Type B pancreatic cell (in vitro differentiated cells): Measurements from ENCODE around the gene GOLGA1. TPM values are rescaled to one million over a fixed set of nuclear protein-coding genes. Genes with fewer than 3 reads are reported as not detected.
A peak's percentile ranks its signal among the peaks of the same experiment; 100 is the strongest.

Experiments used
- DNase-seq: peaks from one replicate; pipeline ENCODE4 v3.0.0; 2021; ENCODE audit warnings: mixed read lengths; ENCODE audit not compliant: unreplicated experiment; ENCODE audit errors: extremely low spot score
- H3K27ac Mint-ChIP-seq: 2 replicates; pipeline ENCODE4 v1.8.0; 2021; ENCODE audit warnings: mild to moderate bottlenecking, mixed read lengths
- H3K27me3 Mint-ChIP-seq: 2 replicates; pipeline ENCODE4 v1.8.0; 2021; ENCODE audit warnings: mixed read lengths
- H3K36me3 Mint-ChIP-seq: 2 replicates; pipeline ENCODE4 v1.8.0; 2021; ENCODE audit warnings: mixed read lengths
- H3K4me1 Mint-ChIP-seq: one replicate; pipeline ENCODE4 v1.8.0; 2021; ENCODE audit warnings: mixed read lengths; ENCODE audit not compliant: unreplicated experiment
- H3K4me3 Mint-ChIP-seq: 2 replicates; pipeline ENCODE4 v1.8.0; 2021; ENCODE audit warnings: mild to moderate bottlenecking, mixed read lengths
- H3K9me3 Mint-ChIP-seq: 2 replicates; pipeline ENCODE4 v1.8.0; 2021; ENCODE audit warnings: mixed read lengths
- total RNA-seq: library from RNA; stranded (reverse); gene quantifications from 2 replicates; pipeline ENCODE4 v1.2.1, GENCODE V29; 2021; ENCODE audit warnings: low replicate concordance
- TF ChIP-seq, protein P1 (sequence below): fragments of 200-600 bp; sonication (generic); conservative IDR thresholded peaks from 2 replicates; pipeline ENCODE4 v1.5.0; 2021; ENCODE audit warnings: antibody characterized with exemption, mild to moderate bottlenecking

Gene GOLGA1
- total RNA-seq, 1 donor from 2014 or later = 18.4 TPM

DNA sequence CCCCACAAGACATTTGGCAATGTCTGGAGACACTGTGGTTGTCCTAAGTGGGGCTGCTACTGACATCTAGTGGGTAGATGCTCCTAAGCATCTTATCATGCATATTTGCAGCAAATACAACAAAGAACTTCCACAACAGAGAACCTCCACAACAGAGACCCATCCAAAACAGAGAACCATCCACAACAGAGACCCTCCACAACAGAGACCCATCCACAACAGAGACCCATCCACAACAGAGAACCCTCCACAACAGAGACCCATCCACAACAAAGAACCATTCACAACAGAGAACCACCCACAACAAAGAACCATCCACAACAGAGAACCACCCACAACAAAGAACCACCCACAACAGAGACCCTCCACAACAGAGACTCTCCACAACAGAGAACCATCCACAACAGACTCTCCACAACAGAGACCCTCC, 46.1 kb downstream of the GOLGA1 start:
- peaks cover 3% of the 10 kb centered on the region for H3K36me3 Mint-ChIP-seq
- TF ChIP-seq, protein P1, sequence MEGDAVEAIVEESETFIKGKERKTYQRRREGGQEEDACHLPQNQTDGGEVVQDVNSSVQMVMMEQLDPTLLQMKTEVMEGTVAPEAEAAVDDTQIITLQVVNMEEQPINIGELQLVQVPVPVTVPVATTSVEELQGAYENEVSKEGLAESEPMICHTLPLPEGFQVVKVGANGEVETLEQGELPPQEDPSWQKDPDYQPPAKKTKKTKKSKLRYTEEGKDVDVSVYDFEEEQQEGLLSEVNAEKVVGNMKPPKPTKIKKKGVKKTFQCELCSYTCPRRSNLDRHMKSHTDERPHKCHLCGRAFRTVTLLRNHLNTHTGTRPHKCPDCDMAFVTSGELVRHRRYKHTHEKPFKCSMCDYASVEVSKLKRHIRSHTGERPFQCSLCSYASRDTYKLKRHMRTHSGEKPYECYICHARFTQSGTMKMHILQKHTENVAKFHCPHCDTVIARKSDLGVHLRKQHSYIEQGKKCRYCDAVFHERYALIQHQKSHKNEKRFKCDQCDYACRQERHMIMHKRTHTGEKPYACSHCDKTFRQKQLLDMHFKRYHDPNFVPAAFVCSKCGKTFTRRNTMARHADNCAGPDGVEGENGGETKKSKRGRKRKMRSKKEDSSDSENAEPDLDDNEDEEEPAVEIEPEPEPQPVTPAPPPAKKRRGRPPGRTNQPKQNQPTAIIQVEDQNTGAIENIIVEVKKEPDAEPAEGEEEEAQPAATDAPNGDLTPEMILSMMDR = peak; percentile 56
- DNase-seq = no peak
- H3K27me3 Mint-ChIP-seq = no peaks in the 10 kb centered on the region
- no peak overlapping the region for H3K4me3 Mint-ChIP-seq
- no peaks in the 10 kb centered on the region for H3K4me1 Mint-ChIP-seq
- no peaks in the 10 kb centered on the region for H3K9me3 Mint-ChIP-seq
- no peak overlapping the region for H3K27ac Mint-ChIP-seq

DNA sequence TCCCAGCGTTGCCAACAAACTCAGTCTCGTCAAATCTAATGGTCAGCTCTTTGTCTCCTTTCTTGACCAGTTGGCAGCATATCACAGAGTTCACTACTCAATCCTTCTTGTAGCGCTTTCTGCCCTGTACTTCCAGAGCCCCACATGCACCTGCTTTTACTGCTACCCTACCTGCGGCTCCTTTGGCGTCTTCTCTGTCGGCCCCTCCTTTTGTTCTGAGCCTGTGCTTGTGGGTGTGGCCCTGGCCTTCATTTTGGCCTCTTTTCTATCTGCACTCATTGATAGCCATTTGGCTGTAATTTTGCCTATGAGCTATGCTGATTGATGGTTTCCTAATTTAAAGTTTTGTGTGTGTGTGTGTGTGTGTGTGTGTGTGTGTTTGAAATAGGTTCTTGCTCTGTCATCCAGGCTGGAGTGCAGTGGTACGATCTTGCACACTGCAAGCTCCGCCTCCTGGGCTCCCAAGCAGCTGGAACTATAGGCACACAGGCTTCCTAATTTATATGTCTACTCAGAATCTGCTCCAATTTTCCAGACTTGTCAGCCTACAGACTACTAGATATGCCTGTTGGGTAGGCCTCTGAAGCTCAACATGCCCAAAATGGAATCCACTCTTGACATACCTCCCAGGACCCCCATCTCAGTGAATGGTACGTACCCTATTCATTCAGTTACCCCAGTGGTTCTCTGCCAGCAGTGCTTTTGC, 46.7 kb downstream of the GOLGA1 start:
- H3K4me3 Mint-ChIP-seq = no peak overlapping the region
- H3K27ac Mint-ChIP-seq = no peak overlapping the region

DNA sequence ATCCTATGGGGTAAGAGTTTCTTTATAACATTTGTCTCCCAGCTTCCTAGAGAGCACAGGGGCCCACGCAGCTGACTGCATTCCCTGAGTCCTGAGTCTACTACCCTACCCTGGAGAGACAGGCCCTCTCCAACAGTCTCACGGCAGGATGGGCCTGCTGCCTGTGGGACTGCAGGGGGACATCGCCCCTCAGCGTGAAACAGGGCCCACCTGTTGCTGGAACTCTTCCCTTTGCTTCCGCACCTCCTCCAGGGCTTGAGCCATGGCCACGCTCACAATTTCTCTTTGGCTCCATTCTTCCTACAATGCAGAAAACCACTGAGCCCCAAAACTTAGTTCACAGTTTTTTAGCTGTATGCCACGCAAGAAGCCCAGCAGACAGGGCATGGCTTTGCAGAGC, 50.7 kb downstream of the GOLGA1 start:
- no peaks in the 10 kb centered on the region for H3K4me1 Mint-ChIP-seq
- H3K27ac Mint-ChIP-seq = no peak overlapping the region
- TF ChIP-seq, protein P1 = no peak
- H3K9me3 Mint-ChIP-seq = no peaks in the 10 kb centered on the region
- H3K4me3 Mint-ChIP-seq = no peak overlapping the region
- H3K36me3 Mint-ChIP-seq = peaks cover 5% of the 10 kb centered on the region
- no peak for DNase-seq
- no peaks in the 10 kb centered on the region for H3K27me3 Mint-ChIP-seq

More for the DNA sequence above, 46.7 kb downstream of the GOLGA1 start:
- no peaks in the 10 kb centered on the region for H3K27me3 Mint-ChIP-seq
- no peak for DNase-seq
- H3K4me1 Mint-ChIP-seq = no peaks in the 10 kb centered on the region
- H3K36me3 Mint-ChIP-seq = peaks cover 3% of the 10 kb centered on the region
- H3K9me3 Mint-ChIP-seq = no peaks in the 10 kb centered on the region
- TF ChIP-seq, protein P1 = no peak

DNA sequence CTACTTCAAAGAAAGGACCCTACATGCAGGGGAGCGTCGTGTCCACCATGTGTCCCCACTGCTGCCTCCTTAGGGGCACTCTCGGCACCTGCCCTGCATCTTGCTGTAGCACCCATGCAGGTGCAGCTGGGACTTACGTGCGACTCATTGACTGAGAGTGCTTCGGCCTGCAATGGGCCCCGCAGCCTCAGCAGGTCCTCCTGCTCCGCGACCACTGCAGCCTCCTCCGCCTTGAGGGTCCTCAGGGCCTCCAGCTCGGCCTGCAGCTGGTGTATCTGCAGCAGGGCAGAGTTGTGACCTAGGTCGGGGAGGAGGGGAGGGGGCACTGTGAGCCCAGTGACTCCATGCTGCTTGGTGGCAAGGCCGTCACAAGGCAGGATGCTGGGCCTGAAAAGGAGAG, 51.9 kb downstream of the GOLGA1 start:
- Mint-ChIP-seq H3K9me3 (no peaks in the 10 kb centered on the region), H3K27ac (no peak overlapping the region), H3K4me1 (no peaks in the 10 kb centered on the region), H3K36me3 (peaks cover 5% of the 10 kb centered on the region), H3K27me3 (no peaks in the 10 kb centered on the region), H3K4me3 (no peak overlapping the region)
- TF ChIP-seq, protein P1 = no peak
- DNase-seq = no peak

DNA sequence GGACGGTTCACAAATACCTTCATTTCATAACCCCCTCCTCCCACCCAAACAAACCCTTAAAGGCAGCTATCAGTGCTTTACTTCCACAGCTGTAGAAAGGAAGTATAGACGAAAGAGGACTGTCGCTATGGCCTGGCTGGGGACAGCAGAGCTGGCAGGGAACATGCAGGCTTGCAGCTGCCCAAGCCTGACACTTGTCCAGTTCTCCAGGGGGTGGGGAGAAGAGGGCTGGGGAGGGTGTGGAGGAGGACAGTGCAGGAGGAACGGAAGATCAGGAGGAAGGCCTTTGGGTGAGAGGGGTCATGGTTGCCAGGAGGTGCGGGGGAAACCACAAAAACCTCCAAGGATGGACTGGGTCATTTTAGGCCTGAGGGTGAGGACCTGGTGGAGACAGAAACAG, 53.1 kb downstream of the GOLGA1 start:
- Mint-ChIP-seq H3K27me3 (no peaks in the 10 kb centered on the region), H3K27ac (no peak overlapping the region), H3K4me3 (no peak overlapping the region), H3K4me1 (no peaks in the 10 kb centered on the region), H3K9me3 (no peaks in the 10 kb centered on the region), H3K36me3 (peaks cover 5% of the 10 kb centered on the region)
- DNase-seq = no peak
- TF ChIP-seq, protein P1 = no peak
